ENCODE results near the gene CLMN.

CLMN gene

GRCh38 chr14:95300697-95301526, 18.8 kb downstream of the CLMN start:
- no peak overlapping the region for H3K4me3 ChIP-seq (replicated peaks; ENCODE audit: insufficient read depth, low read length)
- H3K27ac ChIP-seq (replicated peaks), result no peak overlapping the region
- TF ChIP-seq POLR2AphosphoS5 (IDR thresholded peaks at IDR 0.05; ENCODE audit: low read depth) (no peak), GABPA (IDR thresholded peaks at IDR 0.05; ENCODE audit: low read depth) (no peak), CTCF (IDR thresholded peaks at IDR 0.05; ENCODE audit: insufficient read depth, low read length) (no peak), REST (IDR thresholded peaks at IDR 0.05; ENCODE audit: insufficient replicate concordance, low read depth) (no peak), SPI1 (IDR thresholded peaks at IDR 0.05; ENCODE audit: borderline replicate concordance, low read depth) (no peak)

GRCh38 chr14:95300002-95300696, 19.6 kb downstream of the CLMN start:
- H3K4me3 ChIP-seq (replicated peaks; ENCODE audit: insufficient read depth, low read length), result no peak overlapping the region
- no peak for DNase-seq (ENCODE audit: low read depth in 1 of 2, low spot score in 1 of 2)
- H3K27ac ChIP-seq (replicated peaks), result no peak overlapping the region
- TF ChIP-seq REST (IDR thresholded peaks at IDR 0.05; ENCODE audit: insufficient replicate concordance, low read depth) (no peak), CTCF (IDR thresholded peaks at IDR 0.05; ENCODE audit: insufficient read depth, low read length) (no peak)
- no peaks in the 10 kb centered on the region for H3K27me3 ChIP-seq (ENCODE audit: insufficient read depth, poor library complexity, severe bottlenecking)

More at GRCh38 chr14:95300697-95301526, 18.8 kb downstream of the CLMN start:
- no peak for DNase-seq (ENCODE audit: low read depth in 1 of 2, low spot score in 1 of 2)
- H3K27me3 ChIP-seq (ENCODE audit: insufficient read depth, poor library complexity, severe bottlenecking), result no peaks in the 10 kb centered on the region

- Histone ChIP-seq H3K27me3 (ENCODE audit: insufficient read depth, poor library complexity, severe bottlenecking) (no peaks in the 10 kb centered on the region), H3K27ac (replicated peaks) (no peak overlapping the region), H3K4me3 (replicated peaks; ENCODE audit: insufficient read depth, low read length) (no peak overlapping the region)
- TF ChIP-seq POLR2AphosphoS5 (IDR thresholded peaks at IDR 0.05; ENCODE audit: low read depth) (no peak), SPI1 (IDR thresholded peaks at IDR 0.05; ENCODE audit: borderline replicate concordance, low read depth) (no peak), REST (IDR thresholded peaks at IDR 0.05; ENCODE audit: insufficient replicate concordance, low read depth) (no peak), CTCF (IDR thresholded peaks at IDR 0.05; ENCODE audit: insufficient read depth, low read length) (no peak), GABPA (IDR thresholded peaks at IDR 0.05; ENCODE audit: low read depth) (no peak)
- DNase-seq (ENCODE audit: low read depth in 1 of 2, low spot score in 1 of 2), result no peak
Observed at GRCh38 chr14:95299271-95299670, 20.4 kb downstream of the CLMN start.
